ENCODE results near the gene ABCD4.

The ABCD4 gene

DNA sequence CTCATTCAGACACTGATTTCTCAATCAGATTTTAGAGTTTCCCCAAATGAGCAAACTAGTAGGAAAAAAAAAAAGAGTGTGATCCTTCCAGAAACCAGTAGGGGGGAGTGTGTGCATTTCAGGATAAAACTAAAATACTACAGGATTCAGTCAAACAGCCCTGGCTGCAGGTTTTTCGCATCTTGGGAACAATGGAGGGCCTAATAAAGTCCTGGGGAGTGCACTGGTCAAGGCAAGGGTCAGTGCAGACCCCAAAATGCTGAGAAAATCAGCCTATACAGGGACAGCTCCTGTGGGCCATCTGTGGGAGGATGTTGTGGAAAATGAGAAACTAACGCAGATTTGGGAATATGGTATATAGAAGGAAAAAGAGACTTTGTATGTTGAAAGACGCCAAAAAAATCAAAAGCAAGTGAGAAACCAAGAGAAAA lies 22.2 kb upstream of the ABCD4 start:
- H3K4me2 ChIP-seq, result no peak overlapping the region
- no peak overlapping the region for H2AFZ ChIP-seq (ENCODE audit: low read depth)
- TF ChIP-seq, protein P1, sequence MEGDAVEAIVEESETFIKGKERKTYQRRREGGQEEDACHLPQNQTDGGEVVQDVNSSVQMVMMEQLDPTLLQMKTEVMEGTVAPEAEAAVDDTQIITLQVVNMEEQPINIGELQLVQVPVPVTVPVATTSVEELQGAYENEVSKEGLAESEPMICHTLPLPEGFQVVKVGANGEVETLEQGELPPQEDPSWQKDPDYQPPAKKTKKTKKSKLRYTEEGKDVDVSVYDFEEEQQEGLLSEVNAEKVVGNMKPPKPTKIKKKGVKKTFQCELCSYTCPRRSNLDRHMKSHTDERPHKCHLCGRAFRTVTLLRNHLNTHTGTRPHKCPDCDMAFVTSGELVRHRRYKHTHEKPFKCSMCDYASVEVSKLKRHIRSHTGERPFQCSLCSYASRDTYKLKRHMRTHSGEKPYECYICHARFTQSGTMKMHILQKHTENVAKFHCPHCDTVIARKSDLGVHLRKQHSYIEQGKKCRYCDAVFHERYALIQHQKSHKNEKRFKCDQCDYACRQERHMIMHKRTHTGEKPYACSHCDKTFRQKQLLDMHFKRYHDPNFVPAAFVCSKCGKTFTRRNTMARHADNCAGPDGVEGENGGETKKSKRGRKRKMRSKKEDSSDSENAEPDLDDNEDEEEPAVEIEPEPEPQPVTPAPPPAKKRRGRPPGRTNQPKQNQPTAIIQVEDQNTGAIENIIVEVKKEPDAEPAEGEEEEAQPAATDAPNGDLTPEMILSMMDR (conservative IDR thresholded peaks at IDR 0.05; ENCODE audit: low read depth, low read length), result peak; percentile 72
- H3K79me2 ChIP-seq (ENCODE audit: insufficient read depth, low read depth), result no peaks in the 10 kb centered on the region
- H3K36me3 ChIP-seq (ENCODE audit: insufficient read depth), result no peaks in the 10 kb centered on the region
- H3K4me3 ChIP-seq (IDR thresholded peaks at IDR 0.05; ENCODE audit: insufficient read depth, low read depth, low read length), result no peak overlapping the region
- no peaks in the 10 kb centered on the region for H3K27me3 ChIP-seq (ENCODE audit: insufficient read depth, low read depth)
- no peak overlapping the region for H3K9ac ChIP-seq
- H3K27ac ChIP-seq, result no peak overlapping the region
- H4K20me1 ChIP-seq (ENCODE audit: insufficient read depth), result no peaks in the 10 kb centered on the region
- H3K4me1 ChIP-seq (ENCODE audit: low read depth, poor library complexity, severe bottlenecking), result no peaks in the 10 kb centered on the region

DNA sequence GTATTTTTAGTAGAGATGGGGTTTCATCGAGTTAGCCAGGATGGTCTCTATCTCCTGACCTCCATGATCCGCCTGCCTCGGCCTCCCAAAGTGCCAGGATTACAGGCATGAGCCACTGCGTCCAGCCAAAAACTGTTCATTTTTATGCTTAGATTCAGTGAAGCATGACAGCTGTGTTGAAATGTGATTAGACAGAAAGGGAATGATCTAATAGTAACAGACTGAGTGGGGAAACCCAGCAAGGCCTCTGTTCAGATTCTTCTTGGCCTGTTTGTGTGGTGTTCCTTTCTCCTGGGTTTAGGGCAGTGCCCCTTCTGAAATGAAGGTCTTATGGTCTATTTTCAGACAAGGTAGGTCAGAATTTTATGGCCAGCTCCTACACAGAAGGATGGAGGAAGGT lies 11.8 kb upstream of the ABCD4 start:
- no peak overlapping the region for H3K4me2 ChIP-seq
- no peak overlapping the region for H3K4me3 ChIP-seq (IDR thresholded peaks at IDR 0.05; ENCODE audit: insufficient read depth, low read depth, low read length)
- H3K9ac ChIP-seq, result no peak overlapping the region
- no peaks in the 10 kb centered on the region for H3K36me3 ChIP-seq (ENCODE audit: insufficient read depth)
- H3K79me2 ChIP-seq (ENCODE audit: insufficient read depth, low read depth), result no peaks in the 10 kb centered on the region
- no peak overlapping the region for H2AFZ ChIP-seq (ENCODE audit: low read depth)
- no peaks in the 10 kb centered on the region for H4K20me1 ChIP-seq (ENCODE audit: insufficient read depth)
- no peaks in the 10 kb centered on the region for H3K27me3 ChIP-seq (ENCODE audit: insufficient read depth, low read depth)
- TF ChIP-seq, protein P1 (conservative IDR thresholded peaks at IDR 0.05; ENCODE audit: low read depth, low read length), result no peak
- no peak overlapping the region for H3K27ac ChIP-seq
- no peaks in the 10 kb centered on the region for H3K4me1 ChIP-seq (ENCODE audit: low read depth, poor library complexity, severe bottlenecking)

DNA sequence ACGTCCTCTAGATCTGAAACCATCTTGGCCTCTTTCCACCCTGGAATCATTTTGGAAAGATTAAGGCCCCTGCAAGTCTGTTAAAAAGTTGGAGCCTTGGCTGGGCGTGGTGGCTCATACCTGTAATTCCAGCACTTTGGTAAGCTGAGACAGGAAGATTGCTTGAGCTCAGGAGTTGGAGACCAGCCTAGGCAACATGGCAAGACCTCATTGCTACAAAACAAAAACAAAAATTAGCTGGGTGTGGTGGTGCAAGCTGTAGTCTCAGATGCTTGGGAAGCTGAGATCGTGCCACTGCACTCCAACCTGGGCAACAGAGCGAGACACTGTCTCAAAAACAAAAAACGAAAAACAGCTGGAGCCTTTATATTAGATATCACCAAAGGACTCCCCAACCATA lies 10.9 kb upstream of the ABCD4 start:
- TF ChIP-seq, protein P1 (conservative IDR thresholded peaks at IDR 0.05; ENCODE audit: low read depth, low read length), result no peak
- Histone ChIP-seq H4K20me1 (ENCODE audit: insufficient read depth) (no peaks in the 10 kb centered on the region), H3K4me1 (ENCODE audit: low read depth, poor library complexity, severe bottlenecking) (no peaks in the 10 kb centered on the region), H3K4me3 (IDR thresholded peaks at IDR 0.05; ENCODE audit: insufficient read depth, low read depth, low read length) (no peak overlapping the region), H3K4me2 (no peak overlapping the region), H3K36me3 (ENCODE audit: insufficient read depth) (no peaks in the 10 kb centered on the region), H3K27ac (no peak overlapping the region), H3K9ac (no peak overlapping the region), H3K79me2 (ENCODE audit: insufficient read depth, low read depth) (no peaks in the 10 kb centered on the region), H2AFZ (ENCODE audit: low read depth) (no peak overlapping the region), H3K27me3 (ENCODE audit: insufficient read depth, low read depth) (no peaks in the 10 kb centered on the region)

DNA sequence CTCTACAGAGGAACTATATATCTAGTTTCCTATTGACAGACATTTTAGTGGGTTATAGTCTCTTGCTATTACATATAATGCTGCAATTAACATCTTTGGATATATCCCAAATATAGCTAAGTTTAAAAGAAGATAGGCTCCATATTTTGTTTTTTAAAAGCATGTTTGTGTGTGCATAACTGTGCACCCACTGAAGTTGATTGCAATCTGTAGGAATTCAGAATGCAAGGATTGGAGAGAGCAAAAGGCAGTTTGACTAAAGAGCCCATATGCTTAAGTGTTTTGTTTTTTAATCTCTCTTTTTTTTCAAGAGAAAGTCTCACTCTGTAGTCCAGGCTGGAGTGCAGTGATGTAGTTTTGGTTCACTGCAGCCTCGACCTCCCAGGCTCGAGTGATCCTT lies 9.4 kb upstream of the ABCD4 start:
- Histone ChIP-seq H2AFZ (ENCODE audit: low read depth) (no peak overlapping the region), H3K79me2 (ENCODE audit: insufficient read depth, low read depth) (no peaks in the 10 kb centered on the region), H3K36me3 (ENCODE audit: insufficient read depth) (no peaks in the 10 kb centered on the region), H3K27ac (no peak overlapping the region), H3K27me3 (ENCODE audit: insufficient read depth, low read depth) (no peaks in the 10 kb centered on the region), H3K4me1 (ENCODE audit: low read depth, poor library complexity, severe bottlenecking) (no peaks in the 10 kb centered on the region), H3K4me2 (no peak overlapping the region), H3K4me3 (IDR thresholded peaks at IDR 0.05; ENCODE audit: insufficient read depth, low read depth, low read length) (no peak overlapping the region), H4K20me1 (ENCODE audit: insufficient read depth) (no peaks in the 10 kb centered on the region), H3K9ac (no peak overlapping the region)
- TF ChIP-seq, protein P1 (conservative IDR thresholded peaks at IDR 0.05; ENCODE audit: low read depth, low read length), result no peak

Data from KMS-11 (cell line).